Right lobe of liver (tissue), 6 donors: ENCODE data around the gene SOD2. TPM values are rescaled to one million over a fixed set of nuclear protein-coding genes. Genes with fewer than 3 reads are reported as not detected.

Source experiments
- ATAC-seq, 4 donors: fragments of 200-7000 bp; cut with Tn5 transposase; one replicate each; pipeline ENCODE4 v1.9.1; 2020; ENCODE audit warnings: mild to moderate bottlenecking in 4 of 4, moderate library complexity in 4 of 4
- DNase-seq, 3 donors: peaks; one replicate each; pipeline ENCODE4 v3.0.0-alpha.2; 2020
- H3K27ac ChIP-seq, 3 donors: fragments of 200-600 bp; one replicate each; pipeline ENCODE4 v1.8.0; 2022
- H3K27me3 ChIP-seq, 2 donors: fragments of 200-600 bp; one replicate each; pipeline ENCODE4 v1.8.0; 2022
- H3K36me3 ChIP-seq, 4 donors: fragments of 200-600 bp; sonication (generic) in 1 of 4; one replicate each; pipeline versions ENCODE4 v1.5.1 to v1.8.0; 2017 to 2022; ENCODE audit warnings: control low read depth in 1 of 4
- H3K4me1 ChIP-seq, 4 donors: fragments of 200-600 bp; sonication (generic) in 1 of 4; one replicate each; pipeline versions ENCODE4 v1.5.1 to v1.8.0; 2017 to 2022; ENCODE audit warnings: control low read depth in 1 of 4
- H3K4me3 ChIP-seq, 3 donors: fragments of 200-600 bp; one replicate each; pipeline ENCODE4 v1.8.0; 2022
- H3K9me3 ChIP-seq, 4 donors: fragments of 200-600 bp; sonication (generic) in 1 of 4; one replicate each; pipeline versions ENCODE4 v1.5.1 to v1.8.0; 2017 to 2022; ENCODE audit warnings: control low read depth in 1 of 4
- CTCF ChIP-seq, 4 donors: fragments of 200-600 bp in 3 of 4; fragments of 450-650 bp in 1 of 4; IDR thresholded peaks; one replicate each; pipeline versions ENCODE4 v1.5.1 to v1.8.0; 2016 to 2022; ENCODE audit warnings: antibody characterized with exemption in 4 of 4, mild to moderate bottlenecking in 2 of 4
- POLR2A ChIP-seq: fragments of 450-650 bp; IDR thresholded peaks from one replicate; pipeline ENCODE4 v1.6.1; 2017; ENCODE audit warnings: antibody characterized with exemption, mild to moderate bottlenecking
- WGBS: methylation state at CpG from one replicate; pipeline ENCODE4 v1.1.6; 2018; ENCODE audit warnings: low coverage, low lambda C conversion rate; ENCODE audit not compliant: insufficient coverage; ENCODE audit errors: missing lambda C conversion rate; 5-methylcytosine and 5-hydroxymethylcytosine counted together
- intact Hi-C, 2 donors: fragments of 100-400 bp; cut with DNase I; formaldehyde crosslinking; loops; one replicate each; pipeline versions ENCODE4 v1.11.2 to v1.14.1; 2022
- total RNA-seq, 6 experiments: library from RNA; depleted of rRNA in 2 of 6; stranded (reverse); fragments of >200 nt in 2 of 6; fragmentation: NEBNext Ultra II Directional in 3 of 6; extraction: Animal tissue kit (Norgen Biotek cat#: 25700) in 3 of 6; gene quantifications; one replicate each; pipeline versions ENCODE4 v1.1.0 to v1.2.4, GENCODE V29; 2016 to 2023
- donor health status: DM: no; HTN: yes; CAD: no.
- donor health status: DM: no; HTN: no; CAD: no.
- donor health status: DM: no; HTN: no; CAD: no.
- donor health status: DM: no; HTN: yes; CAD: no.
- donor health status: DM: no; HTN: yes; CAD: no.

SOD2 gene
- total RNA-seq, 6 experiments from 2014 or later, result 606 to 3,254 (median 1,720) TPM

DNA sequence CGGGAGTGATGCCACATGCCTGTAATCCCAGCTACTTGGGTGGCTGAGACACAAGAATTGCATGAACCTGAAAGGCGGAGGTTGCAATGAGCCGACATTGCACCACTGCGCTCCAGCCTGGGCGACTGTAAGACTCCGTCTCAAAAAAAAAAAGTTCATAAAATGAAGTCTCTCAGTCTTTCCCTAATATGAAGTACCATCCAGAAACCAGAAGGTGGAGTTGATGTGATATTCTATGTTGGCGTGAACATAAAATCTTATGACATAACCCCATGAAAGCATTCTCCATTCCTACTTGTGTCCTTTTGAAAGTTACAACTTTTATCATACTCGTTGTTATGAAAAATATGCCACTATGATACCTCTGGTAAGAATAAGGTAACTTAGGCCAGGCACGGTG is 5.7 kb downstream of the SOD2 start:
- WGBS, result 97% methylated on average over 8 of the region's 9 CpGs
- intact Hi-C loops, result no loop called here
- no peak overlapping the region for H3K4me3 ChIP-seq

DNA sequence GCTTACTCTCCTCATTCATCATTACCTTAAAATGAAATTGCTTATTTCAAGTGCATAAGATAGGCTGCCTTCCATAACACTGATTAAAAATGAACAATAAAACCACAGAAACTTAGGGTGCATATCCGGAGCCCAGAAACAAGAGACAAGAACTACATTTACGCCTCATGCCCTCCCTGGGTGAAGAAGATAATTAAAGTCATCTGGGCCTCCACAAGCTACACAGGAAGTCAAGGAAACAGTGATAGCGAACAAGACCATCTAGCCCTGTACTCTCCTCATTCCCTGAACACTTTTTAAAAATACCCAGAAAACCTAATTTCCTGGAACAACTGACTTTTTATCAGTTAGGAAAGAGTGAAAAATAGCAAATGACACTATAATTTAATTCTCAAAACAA is 6.3 kb downstream of the SOD2 start:
- H3K4me1 ChIP-seq, result peaks cover 0 to 57% (median 8%) of the 10 kb centered on the region in 4 donors
- 69% methylated on average over 3 of the region's 3 CpGs for WGBS
- no peak for ATAC-seq
- peaks cover 6 to 77% (median 29%) of the 10 kb centered on the region in 4 donors for H3K36me3 ChIP-seq
- DNase-seq, result no peak
- peak overlapping the region in 1 of 3 donors; percentile 3 for H3K27ac ChIP-seq
- H3K27me3 ChIP-seq, result no peaks in the 10 kb centered on the region
- no peak overlapping the region for H3K4me3 ChIP-seq
- no peak for TF ChIP-seq CTCF (IDR thresholded peaks at IDR 0.05)
- peak; percentile 44 for TF ChIP-seq POLR2A
- H3K9me3 ChIP-seq, result no peaks in the 10 kb centered on the region
- intact Hi-C loops, result no loop called here

More for the DNA sequence above, 5.7 kb downstream of the SOD2 start:
- Histone ChIP-seq H3K36me3 (peaks cover 6 to 70% (median 29%) of the 10 kb centered on the region in 4 donors), H3K4me1 (peaks cover 0 to 57% (median 7%) of the 10 kb centered on the region in 4 donors), H3K27me3 (no peaks in the 10 kb centered on the region), H3K27ac (no peak overlapping the region), H3K9me3 (no peaks in the 10 kb centered on the region)
- DNase-seq, result no peak
- no peak for TF ChIP-seq POLR2A
- no peak for TF ChIP-seq CTCF (IDR thresholded peaks at IDR 0.05)
- no peak for ATAC-seq

DNA sequence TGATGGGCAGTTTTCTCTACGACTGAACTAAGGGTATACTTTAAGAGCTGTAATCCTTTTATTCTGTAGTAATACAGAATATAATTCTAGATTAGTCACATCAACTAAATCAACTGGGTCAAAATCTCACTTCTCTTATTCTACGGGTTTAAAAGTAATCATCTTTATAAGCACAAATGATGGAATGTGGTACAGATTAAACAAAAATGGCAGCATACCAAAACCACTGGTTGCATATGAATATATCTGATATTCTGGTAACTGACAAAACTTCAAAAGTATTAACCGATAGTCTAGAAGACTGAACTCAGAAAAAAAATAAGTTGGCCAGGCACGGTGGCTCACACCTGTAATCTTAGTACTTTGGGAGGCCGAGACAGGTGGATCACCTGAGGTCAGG is 7.0 kb downstream of the SOD2 start:
- no peak for DNase-seq
- H3K36me3 ChIP-seq, result peaks cover 6 to 82% (median 31%) of the 10 kb centered on the region in 4 donors
- 61% methylated on average over 5 of the region's 5 CpGs for WGBS
- H3K4me1 ChIP-seq, result peaks cover 0 to 57% (median 11%) of the 10 kb centered on the region in 4 donors
- no peak for ATAC-seq
- TF ChIP-seq POLR2A, result no peak
- TF ChIP-seq CTCF (IDR thresholded peaks at IDR 0.05), result no peak
- H3K27me3 ChIP-seq, result no peaks in the 10 kb centered on the region
- H3K9me3 ChIP-seq, result no peaks in the 10 kb centered on the region
- no peak overlapping the region for H3K4me3 ChIP-seq
- H3K27ac ChIP-seq, result no peak overlapping the region
- intact Hi-C loops, result no loop called here

GRCh38 chr6:159684013-159684304 is 9.1 kb downstream of the SOD2 start:
- H3K4me3 ChIP-seq, result no peak overlapping the region
- peaks cover 6 to 75% (median 29%) of the 10 kb centered on the region in 4 donors for H3K36me3 ChIP-seq
- H3K27ac ChIP-seq, result peak overlapping the region in 1 of 3 donors; percentile 26
- no peak for DNase-seq
- ATAC-seq, result no peak
- H3K4me1 ChIP-seq, result peaks cover 0 to 59% (median 13%) of the 10 kb centered on the region in 4 donors
- TF ChIP-seq POLR2A (peak; percentile 50), CTCF (IDR thresholded peaks at IDR 0.05) (no peak)
- H3K9me3 ChIP-seq, result no peaks in the 10 kb centered on the region
- intact Hi-C loops, result no loop called here
- no peaks in the 10 kb centered on the region for H3K27me3 ChIP-seq
- WGBS, result 92% methylated on average over 1 of the region's 1 CpG

DNA sequence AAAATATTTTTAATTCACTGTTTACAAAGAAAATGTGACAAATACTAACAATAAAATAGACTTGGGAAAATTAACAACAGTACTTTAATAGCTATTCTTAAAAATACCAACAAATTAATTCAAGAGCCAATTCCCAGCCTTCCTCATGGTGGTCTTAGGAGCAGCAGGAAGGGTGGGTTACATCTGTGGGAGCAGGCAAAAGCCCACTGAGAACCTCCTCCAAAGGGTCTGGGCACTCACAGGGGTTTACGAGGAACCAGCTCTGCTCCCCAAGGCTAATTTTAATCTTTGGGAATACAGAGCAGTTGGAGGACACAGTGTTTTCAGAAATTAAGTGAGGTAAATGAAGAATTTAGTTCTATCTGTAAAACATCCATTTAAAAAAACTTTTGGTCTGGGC is 10.2 kb downstream of the SOD2 start:
- Histone ChIP-seq H3K36me3 (peaks cover 6 to 76% (median 35%) of the 10 kb centered on the region in 4 donors), H3K9me3 (no peaks in the 10 kb centered on the region), H3K27ac (peak overlapping the region in 1 of 3 donors; percentile 15), H3K4me1 (peaks cover 0 to 52% (median 13%) of the 10 kb centered on the region in 4 donors), H3K4me3 (no peak overlapping the region), H3K27me3 (no peaks in the 10 kb centered on the region)
- DNase-seq (no peak), ATAC-seq (no peak)
- no CpG with 5 or more reads among the region's 1 CpG for WGBS
- intact Hi-C loops, result no loop called here
- TF ChIP-seq POLR2A (no peak), CTCF (IDR thresholded peaks at IDR 0.05) (no peak)
